GM12878 (cell line): Measurements from ENCODE around the gene CEP131. TPM values are rescaled to one million over a fixed set of nuclear protein-coding genes. Genes with fewer than 3 reads are reported as not detected.

Source experiments
- ATAC-seq: fragments of 200-7000 bp; cut with Tn5 transposase; 3 replicates; pipeline ENCODE4 v1.9.1; 2020; ENCODE audit warnings: mild to moderate bottlenecking, moderate library complexity
- BruUV-seq: library from RNA; stranded (reverse); fragments of 400-500 nt; replicated peaks from 2 replicates; lab custom pipeline; 2021; lab: Mats Ljungman, UMichigan
- CTCF ChIA-PET: fragments of 300-600 bp; sonication (Branson Sonifier 250); formaldehyde crosslinking; extraction: SDS; loops from one replicate; lab custom pipeline; 2021; ENCODE audit warnings: inconsistent platforms; lab: Yijun Ruan, JAX
- POLR2A ChIA-PET: fragments of 350-600 bp; formaldehyde crosslinking; extraction: SDS; loops from one replicate; lab custom pipeline; 2021; ENCODE audit warnings: inconsistent platforms; lab: Charles Lee
- RAD21 ChIA-PET: fragments of 300-600 bp; sonication (Branson Sonifier 250); formaldehyde crosslinking; loops from one replicate; lab custom pipeline; 2023; ENCODE audit warnings: antibody characterized with exemption; ENCODE audit not compliant: unreplicated experiment; lab: Charles Lee
- SMC1A ChIA-PET: fragments of 300-600 bp; sonication (Branson Sonifier 250); formaldehyde crosslinking; loops from one replicate; lab custom pipeline; 2023; ENCODE audit not compliant: unreplicated experiment, uncharacterized antibody; lab: Charles Lee
- DNase-seq: peaks from one replicate; pipeline ENCODE4 v3.0.0-alpha.2; 2011; ENCODE audit warnings: low read depth, low spot score
- FAIRE-seq: peaks from 3 replicates; lab custom pipeline; 2011; peaks lifted over from hg19 to GRCh38; lab: Jason Lieb, UNC
- H2AFZ ChIP-seq: 2 replicates; pipeline ENCODE4 v1.6.0; 2011; ENCODE audit warnings: low read depth, low read length, control low read depth; ENCODE audit not compliant: control insufficient read depth
- H3K27ac ChIP-seq: 2 replicates; pipeline ENCODE4 v1.5.1; 2011; ENCODE audit warnings: control low read depth; ENCODE audit not compliant: control insufficient read depth, insufficient read depth
- H3K27me3 ChIP-seq, 2 experiments: replicated peaks in 1 of 2; 2 replicates each; pipeline versions ENCODE4 v1.6.0 to v1.6.1; 2011; ENCODE audit warnings: low read length in 1 of 2; ENCODE audit not compliant: control insufficient read depth in 2 of 2, insufficient read depth in 2 of 2
- H3K36me3 ChIP-seq, 2 experiments: 2 replicates each; pipeline ENCODE4 v1.5.1; 2011; ENCODE audit warnings: low read length in 1 of 2; ENCODE audit not compliant: control insufficient read depth in 2 of 2, insufficient read depth in 2 of 2
- H3K4me1 ChIP-seq: 2 replicates; pipeline ENCODE4 v1.6.1; 2011; ENCODE audit warnings: mild to moderate bottlenecking, low read length, moderate library complexity, mixed read lengths; ENCODE audit not compliant: control insufficient read depth, insufficient read depth
- H3K4me2 ChIP-seq: 2 replicates; pipeline ENCODE4 v1.6.0; 2011; ENCODE audit warnings: control low read depth; ENCODE audit not compliant: control insufficient read depth, insufficient read depth
- H3K4me3 ChIP-seq: fragments of 200-600 bp; sonication (generic); 2 replicates; pipeline ENCODE4 v1.5.1; 2016
- H3K79me2 ChIP-seq: 2 replicates; pipeline ENCODE4 v1.6.0; 2011; ENCODE audit warnings: low read length; ENCODE audit not compliant: control insufficient read depth, insufficient read depth
- H3K9ac ChIP-seq: 2 replicates; pipeline ENCODE4 v1.8.0; 2011; ENCODE audit warnings: low read length, control low read depth, mixed read lengths; ENCODE audit not compliant: control insufficient read depth, insufficient read depth
- H3K9me3 ChIP-seq: replicated peaks from 3 replicates; pipeline ENCODE4 v1.5.1; 2011; ENCODE audit warnings: mild to moderate bottlenecking, low read length; ENCODE audit not compliant: control insufficient read depth, insufficient read depth
- H4K20me1 ChIP-seq: 2 replicates; pipeline ENCODE4 v1.6.0; 2011; ENCODE audit not compliant: control insufficient read depth, insufficient read depth
- CHD1 ChIP-seq: IDR thresholded peaks from 2 replicates; pipeline ENCODE4 v1.6.1; 2012; ENCODE audit warnings: low read depth, low read length, improper control_type of control experiment
- JUND ChIP-seq: IDR thresholded peaks from 2 replicates; pipeline ENCODE4 v1.6.1; 2012; ENCODE audit warnings: low read depth, mild to moderate bottlenecking, low read length, improper control_type of control experiment, moderate library complexity
- MEF2B ChIP-seq: fragments of 450-650 bp; IDR thresholded peaks from 2 replicates; pipeline ENCODE4 v1.6.1; 2018; ENCODE audit warnings: mild to moderate bottlenecking, moderate library complexity; ENCODE audit not compliant: partially characterized antibody, poor library complexity, severe bottlenecking
- NFYA ChIP-seq: IDR thresholded peaks from 2 replicates; pipeline ENCODE4 v1.6.1; 2011; ENCODE audit warnings: low read depth, mild to moderate bottlenecking, low read length, improper control_type of control experiment, borderline replicate concordance
- PAX8 ChIP-seq: fragments of 450-650 bp; IDR thresholded peaks from 2 replicates; pipeline ENCODE4 v1.6.1; 2017; ENCODE audit warnings: mild to moderate bottlenecking, moderate library complexity
- RBBP5 ChIP-seq: fragments of 200-600 bp; sonication (generic); conservative IDR thresholded peaks from 2 replicates; pipeline ENCODE4 v1.6.1; 2016
- SIN3A ChIP-seq: IDR thresholded peaks from 2 replicates; pipeline ENCODE4 v1.6.1; 2012; ENCODE audit warnings: low read depth, low read length, improper control_type of control experiment
- SMC3 ChIP-seq: IDR thresholded peaks from 2 replicates; pipeline ENCODE4 v1.6.1; 2011; ENCODE audit warnings: low read length, improper control_type of control experiment, borderline replicate concordance
- WRNIP1 ChIP-seq: IDR thresholded peaks from 2 replicates; pipeline ENCODE4 v1.6.1; 2011; ENCODE audit warnings: low read depth, low read length, improper control_type of control experiment, borderline replicate concordance
- ZNF384 ChIP-seq: IDR thresholded peaks from 2 replicates; pipeline ENCODE4 v1.6.1; 2012; ENCODE audit warnings: low read depth, mild to moderate bottlenecking, low read length, improper control_type of control experiment, borderline replicate concordance
- WGBS: methylation state at CpG from one replicate; pipeline ENCODE4 v1.1.6; 2016; ENCODE audit warnings: low lambda C conversion rate; ENCODE audit not compliant: insufficient replicate concordance, insufficient coverage; ENCODE audit errors: missing lambda C conversion rate; 5-methylcytosine and 5-hydroxymethylcytosine counted together
- in situ Hi-C: fragments of 300-500 bp; cut with MboI; formaldehyde crosslinking; loops from 9 replicates; pipeline ENCODE4 v1.14.3; 2018; ENCODE audit warnings: mixed read lengths
- intact Hi-C: fragments of 100-400 bp; cut with micrococcal nuclease; formaldehyde crosslinking; loops from one replicate; pipeline ENCODE4 v1.14.2; 2022; ENCODE audit not compliant: unreplicated experiment
- polyA plus RNA-seq, 11 experiments: library from polyadenylated mRNA; depleted of rRNA in 4 of 11; unstranded in 6 of 11; stranded (reverse) in 5 of 11; fragments of >200 nt; fragmentation: Nextera tagmentation in 4 of 11; fragmentation: Illumina TruSeq in 1 of 11; extraction: Ambion mirVana in 4 of 11; extraction: Trizol in 1 of 11; gene quantifications; 1 replicate in 1 of 11; 2 replicates in 10 of 11; pipeline versions ENCODE4 v1.2.1 to v1.2.3, GENCODE V29; 2011 to 2016; ENCODE audit warnings: inconsistent platforms in 2 of 11, missing spikeins in 2 of 11, low read depth in 1 of 11
- total RNA-seq, 4 experiments: library from RNA; depleted of rRNA in 3 of 4; stranded (reverse); fragments of >200 nt in 3 of 4; fragmentation: Illumina TruSeq in 1 of 4; extraction: Trizol in 1 of 4; gene quantifications; 2 replicates each; pipeline versions ENCODE4 v1.2.1 to v1.2.3, GENCODE V29; 2013 to 2021
- TF ChIP-seq, protein P1 (sequence below): fragments of 450-650 bp; IDR thresholded peaks from 2 replicates; pipeline ENCODE4 v1.6.1; 2017; ENCODE audit warnings: mild to moderate bottlenecking, moderate library complexity
- TF ChIP-seq, protein P2 (sequence below): fragments of 450-650 bp; IDR thresholded peaks from 2 replicates; pipeline ENCODE4 v1.6.1; 2017; ENCODE audit warnings: antibody characterized with exemption, mild to moderate bottlenecking, moderate library complexity
- TF ChIP-seq, protein P3 (sequence below): fragments of 450-650 bp; IDR thresholded peaks from 2 replicates; pipeline ENCODE4 v1.6.1; 2017; ENCODE audit warnings: mild to moderate bottlenecking, moderate library complexity

CEP131 gene
- total and polyA plus RNA-seq, 10 of the 15 experiments (the other 5 are each of a cell fraction or from before 2014, with no cell fraction given), result 0.05 to 17.3 (median 6.7) TPM

DNA sequence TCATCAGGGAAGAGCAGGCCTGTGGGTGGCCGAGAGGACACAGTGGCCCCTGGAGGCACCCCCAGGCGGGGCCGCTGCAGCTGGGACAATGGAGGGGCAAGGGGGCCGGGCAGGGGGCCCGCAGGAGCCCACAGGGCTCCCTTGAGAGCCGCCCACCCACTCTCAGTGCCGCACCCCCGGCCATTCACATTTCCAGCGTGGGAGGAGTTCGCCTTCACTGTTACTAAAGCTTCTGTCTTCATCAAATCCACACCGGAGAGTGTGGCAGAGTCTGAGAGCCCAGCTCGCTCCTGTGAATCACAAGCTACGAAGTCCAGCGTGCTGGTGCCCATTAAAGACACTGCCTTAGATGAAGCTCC lies 78.4 kb downstream of the CEP131 start:
- 19% methylated on average over 14 of the region's 14 CpGs for WGBS
- FAIRE-seq (no peak), DNase-seq (no peak), ATAC-seq (no peak)
- no peak overlapping the region for H3K27ac ChIP-seq
- H3K79me2 ChIP-seq, result no peaks in the 10 kb centered on the region
- no peak overlapping the region for H3K9ac ChIP-seq
- H3K4me2 ChIP-seq, result no peak overlapping the region
- H3K27me3 ChIP-seq, result no peaks in the 10 kb centered on the region
- no peaks in the 10 kb centered on the region for H3K9me3 ChIP-seq
- H3K36me3 ChIP-seq, result no peaks in the 10 kb centered on the region
- intact Hi-C loops (loop anchor here (5.0 kb wide), 1 partner anchor 338 kb away; no protein-coding TSS in a partner anchor), in situ Hi-C loops (loop anchor here (25.0 kb wide), 1 partner anchor 343 kb away; no protein-coding TSS in a partner anchor)
- no peak overlapping the region for H3K4me3 ChIP-seq
- ChIA-PET CTCF (interaction anchor here (0.7 to 1.2 kb wide), 4 partner anchors 86 to 340 kb away, joined by 3 to 4 read pairs (median 3); partner anchors contain the start of genes NDUFAF8 and TEPSIN), SMC1A (no interaction called here), POLR2A (no interaction called here), RAD21 (interaction anchor here (0.5 kb wide), 1 partner anchor 86 kb away, joined by 3 read pairs; no protein-coding TSS in a partner anchor)
- H4K20me1 ChIP-seq, result no peaks in the 10 kb centered on the region
- no peak overlapping the region for H2AFZ ChIP-seq
- no peaks in the 10 kb centered on the region for H3K4me1 ChIP-seq
- no TSS peak for BruUV-seq
- TF ChIP-seq NFYA, result no peak
- TF ChIP-seq SMC3, result no peak
- TF ChIP-seq SIN3A, result no peak
- TF ChIP-seq, protein P1, sequence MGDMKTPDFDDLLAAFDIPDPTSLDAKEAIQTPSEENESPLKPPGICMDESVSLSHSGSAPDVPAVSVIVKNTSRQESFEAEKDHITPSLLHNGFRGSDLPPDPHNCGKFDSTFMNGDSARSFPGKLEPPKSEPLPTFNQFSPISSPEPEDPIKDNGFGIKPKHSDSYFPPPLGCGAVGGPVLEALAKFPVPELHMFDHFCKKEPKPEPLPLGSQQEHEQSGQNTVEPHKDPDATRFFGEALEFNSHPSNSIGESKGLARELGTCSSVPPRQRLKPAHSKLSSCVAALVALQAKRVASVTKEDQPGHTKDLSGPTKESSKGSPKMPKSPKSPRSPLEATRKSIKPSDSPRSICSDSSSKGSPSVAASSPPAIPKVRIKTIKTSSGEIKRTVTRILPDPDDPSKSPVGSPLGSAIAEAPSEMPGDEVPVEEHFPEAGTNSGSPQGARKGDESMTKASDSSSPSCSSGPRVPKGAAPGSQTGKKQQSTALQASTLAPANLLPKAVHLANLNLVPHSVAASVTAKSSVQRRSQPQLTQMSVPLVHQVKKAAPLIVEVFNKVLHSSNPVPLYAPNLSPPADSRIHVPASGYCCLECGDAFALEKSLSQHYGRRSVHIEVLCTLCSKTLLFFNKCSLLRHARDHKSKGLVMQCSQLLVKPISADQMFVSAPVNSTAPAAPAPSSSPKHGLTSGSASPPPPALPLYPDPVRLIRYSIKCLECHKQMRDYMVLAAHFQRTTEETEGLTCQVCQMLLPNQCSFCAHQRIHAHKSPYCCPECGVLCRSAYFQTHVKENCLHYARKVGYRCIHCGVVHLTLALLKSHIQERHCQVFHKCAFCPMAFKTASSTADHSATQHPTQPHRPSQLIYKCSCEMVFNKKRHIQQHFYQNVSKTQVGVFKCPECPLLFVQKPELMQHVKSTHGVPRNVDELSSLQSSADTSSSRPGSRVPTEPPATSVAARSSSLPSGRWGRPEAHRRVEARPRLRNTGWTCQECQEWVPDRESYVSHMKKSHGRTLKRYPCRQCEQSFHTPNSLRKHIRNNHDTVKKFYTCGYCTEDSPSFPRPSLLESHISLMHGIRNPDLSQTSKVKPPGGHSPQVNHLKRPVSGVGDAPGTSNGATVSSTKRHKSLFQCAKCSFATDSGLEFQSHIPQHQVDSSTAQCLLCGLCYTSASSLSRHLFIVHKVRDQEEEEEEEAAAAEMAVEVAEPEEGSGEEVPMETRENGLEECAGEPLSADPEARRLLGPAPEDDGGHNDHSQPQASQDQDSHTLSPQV, result no peak
- TF ChIP-seq, protein P2, sequence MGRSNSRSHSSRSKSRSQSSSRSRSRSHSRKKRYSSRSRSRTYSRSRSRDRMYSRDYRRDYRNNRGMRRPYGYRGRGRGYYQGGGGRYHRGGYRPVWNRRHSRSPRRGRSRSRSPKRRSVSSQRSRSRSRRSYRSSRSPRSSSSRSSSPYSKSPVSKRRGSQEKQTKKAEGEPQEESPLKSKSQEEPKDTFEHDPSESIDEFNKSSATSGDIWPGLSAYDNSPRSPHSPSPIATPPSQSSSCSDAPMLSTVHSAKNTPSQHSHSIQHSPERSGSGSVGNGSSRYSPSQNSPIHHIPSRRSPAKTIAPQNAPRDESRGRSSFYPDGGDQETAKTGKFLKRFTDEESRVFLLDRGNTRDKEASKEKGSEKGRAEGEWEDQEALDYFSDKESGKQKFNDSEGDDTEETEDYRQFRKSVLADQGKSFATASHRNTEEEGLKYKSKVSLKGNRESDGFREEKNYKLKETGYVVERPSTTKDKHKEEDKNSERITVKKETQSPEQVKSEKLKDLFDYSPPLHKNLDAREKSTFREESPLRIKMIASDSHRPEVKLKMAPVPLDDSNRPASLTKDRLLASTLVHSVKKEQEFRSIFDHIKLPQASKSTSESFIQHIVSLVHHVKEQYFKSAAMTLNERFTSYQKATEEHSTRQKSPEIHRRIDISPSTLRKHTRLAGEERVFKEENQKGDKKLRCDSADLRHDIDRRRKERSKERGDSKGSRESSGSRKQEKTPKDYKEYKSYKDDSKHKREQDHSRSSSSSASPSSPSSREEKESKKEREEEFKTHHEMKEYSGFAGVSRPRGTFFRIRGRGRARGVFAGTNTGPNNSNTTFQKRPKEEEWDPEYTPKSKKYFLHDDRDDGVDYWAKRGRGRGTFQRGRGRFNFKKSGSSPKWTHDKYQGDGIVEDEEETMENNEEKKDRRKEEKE, result no peak
- TF ChIP-seq, protein P3, sequence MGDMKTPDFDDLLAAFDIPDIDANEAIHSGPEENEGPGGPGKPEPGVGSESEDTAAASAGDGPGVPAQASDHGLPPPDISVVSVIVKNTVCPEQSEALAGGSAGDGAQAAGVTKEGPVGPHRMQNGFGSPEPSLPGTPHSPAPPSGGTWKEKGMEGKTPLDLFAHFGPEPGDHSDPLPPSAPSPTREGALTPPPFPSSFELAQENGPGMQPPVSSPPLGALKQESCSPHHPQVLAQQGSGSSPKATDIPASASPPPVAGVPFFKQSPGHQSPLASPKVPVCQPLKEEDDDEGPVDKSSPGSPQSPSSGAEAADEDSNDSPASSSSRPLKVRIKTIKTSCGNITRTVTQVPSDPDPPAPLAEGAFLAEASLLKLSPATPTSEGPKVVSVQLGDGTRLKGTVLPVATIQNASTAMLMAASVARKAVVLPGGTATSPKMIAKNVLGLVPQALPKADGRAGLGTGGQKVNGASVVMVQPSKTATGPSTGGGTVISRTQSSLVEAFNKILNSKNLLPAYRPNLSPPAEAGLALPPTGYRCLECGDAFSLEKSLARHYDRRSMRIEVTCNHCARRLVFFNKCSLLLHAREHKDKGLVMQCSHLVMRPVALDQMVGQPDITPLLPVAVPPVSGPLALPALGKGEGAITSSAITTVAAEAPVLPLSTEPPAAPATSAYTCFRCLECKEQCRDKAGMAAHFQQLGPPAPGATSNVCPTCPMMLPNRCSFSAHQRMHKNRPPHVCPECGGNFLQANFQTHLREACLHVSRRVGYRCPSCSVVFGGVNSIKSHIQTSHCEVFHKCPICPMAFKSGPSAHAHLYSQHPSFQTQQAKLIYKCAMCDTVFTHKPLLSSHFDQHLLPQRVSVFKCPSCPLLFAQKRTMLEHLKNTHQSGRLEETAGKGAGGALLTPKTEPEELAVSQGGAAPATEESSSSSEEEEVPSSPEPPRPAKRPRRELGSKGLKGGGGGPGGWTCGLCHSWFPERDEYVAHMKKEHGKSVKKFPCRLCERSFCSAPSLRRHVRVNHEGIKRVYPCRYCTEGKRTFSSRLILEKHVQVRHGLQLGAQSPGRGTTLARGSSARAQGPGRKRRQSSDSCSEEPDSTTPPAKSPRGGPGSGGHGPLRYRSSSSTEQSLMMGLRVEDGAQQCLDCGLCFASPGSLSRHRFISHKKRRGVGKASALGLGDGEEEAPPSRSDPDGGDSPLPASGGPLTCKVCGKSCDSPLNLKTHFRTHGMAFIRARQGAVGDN, result no peak
- TF ChIP-seq PAX8, result no peak
- no peak for TF ChIP-seq JUND
- TF ChIP-seq ZNF384, result no peak
- no peak for TF ChIP-seq WRNIP1
- TF ChIP-seq CHD1, result no peak
- no peak for TF ChIP-seq MEF2B
- no peak for TF ChIP-seq RBBP5
